ENCODE data around the gene APOL4. TPM values are rescaled to one million over a fixed set of nuclear protein-coding genes. Genes with fewer than 3 reads are reported as not detected.
A peak's percentile ranks its signal among the peaks of the same experiment; 100 is the strongest.

The APOL4 gene
- total RNA-seq, 1 donor from 2014 or later: not detected

- Histone ChIP-seq H3K4me2 (ENCODE audit: low read length) (no peak overlapping the region), H4K20me1 (ENCODE audit: insufficient read depth, low read length) (no peaks in the 10 kb centered on the region), H3K9me3 (ENCODE audit: insufficient read depth, low read depth, low read length) (no peaks in the 10 kb centered on the region), H3K79me2 (ENCODE audit: insufficient read depth, low read length) (no peaks in the 10 kb centered on the region), H3K4me3 (ENCODE audit: insufficient read depth, low read depth, low read length) (no peak overlapping the region), H3K4me1 (ENCODE audit: insufficient read depth, low read length) (no peaks in the 10 kb centered on the region), H3K36me3 (ENCODE audit: insufficient read depth, low read length) (no peaks in the 10 kb centered on the region), H3K27ac (ENCODE audit: low read depth, low read length) (no peak overlapping the region), H2AFZ (ENCODE audit: low read depth, low read length) (no peak overlapping the region), H3K9ac (ENCODE audit: low read length) (no peak overlapping the region), H3K27me3 (ENCODE audit: insufficient read depth, low read length) (peaks cover under 1% of the 10 kb centered on the region)
- no peaks in the 10 kb centered on the region for H3K9me3 Mint-ChIP-seq (ENCODE audit: unreplicated experiment)
- H3K4me1 Mint-ChIP-seq (ENCODE audit: low read depth, unreplicated experiment): peaks cover 2% of the 10 kb centered on the region
- H3K27ac Mint-ChIP-seq (ENCODE audit: unreplicated experiment): no peak overlapping the region
- no peak overlapping the region for H3K4me3 Mint-ChIP-seq (ENCODE audit: unreplicated experiment)
- TF ChIP-seq EZH2 (IDR thresholded peaks at IDR 0.05; ENCODE audit: insufficient read depth, low read length): no peak
- TF ChIP-seq CTCF (IDR thresholded peaks at IDR 0.05; ENCODE audit: insufficient read depth, low read depth, low read length): no peak
- H3K27me3 Mint-ChIP-seq (ENCODE audit: low read depth, unreplicated experiment): no peaks in the 10 kb centered on the region
- H3K36me3 Mint-ChIP-seq (ENCODE audit: low read depth, unreplicated experiment): no peaks in the 10 kb centered on the region
- FAIRE-seq: peak; percentile 39
- no peak for DNase-seq (ENCODE audit: low read depth)
Measured at GRCh38 chr22:36175892-36176291, 25.7 kb downstream of the APOL4 start.

DNA sequence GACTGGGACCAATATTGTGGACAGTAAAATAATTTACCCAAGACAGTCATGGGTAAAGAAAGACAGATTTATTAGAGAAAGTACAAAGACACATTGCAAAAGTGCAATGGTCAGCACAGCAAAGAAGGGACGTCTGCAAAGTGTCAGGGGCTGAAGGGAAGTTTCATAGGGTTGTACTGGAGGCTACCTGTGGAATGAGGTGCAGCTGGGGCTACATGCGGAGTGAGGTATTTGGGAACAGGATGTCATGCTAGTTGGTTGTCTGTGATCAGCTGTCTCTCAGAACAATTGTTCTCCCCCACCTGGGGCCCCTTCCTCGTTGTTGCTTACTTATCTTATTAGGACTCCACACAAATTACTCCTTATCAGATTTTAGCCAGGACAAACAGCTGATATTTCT, 29.7 kb downstream of the APOL4 start:
- Mint-ChIP-seq H3K9me3 (ENCODE audit: unreplicated experiment) (no peaks in the 10 kb centered on the region), H3K27ac (ENCODE audit: unreplicated experiment) (no peak overlapping the region), H3K27me3 (ENCODE audit: low read depth, unreplicated experiment) (no peaks in the 10 kb centered on the region), H3K4me1 (ENCODE audit: low read depth, unreplicated experiment) (no peaks in the 10 kb centered on the region), H3K36me3 (ENCODE audit: low read depth, unreplicated experiment) (no peaks in the 10 kb centered on the region), H3K4me3 (ENCODE audit: unreplicated experiment) (no peak overlapping the region)
- Histone ChIP-seq H3K4me1 (ENCODE audit: insufficient read depth, low read length) (no peaks in the 10 kb centered on the region), H3K27ac (ENCODE audit: low read depth, low read length) (no peak overlapping the region), H3K36me3 (ENCODE audit: insufficient read depth, low read length) (no peaks in the 10 kb centered on the region), H3K27me3 (ENCODE audit: insufficient read depth, low read length) (peaks cover 6% of the 10 kb centered on the region), H3K4me2 (ENCODE audit: low read length) (no peak overlapping the region), H3K9ac (ENCODE audit: low read length) (no peak overlapping the region), H3K9me3 (ENCODE audit: insufficient read depth, low read depth, low read length) (no peaks in the 10 kb centered on the region), H3K79me2 (ENCODE audit: insufficient read depth, low read length) (no peaks in the 10 kb centered on the region), H4K20me1 (ENCODE audit: insufficient read depth, low read length) (no peaks in the 10 kb centered on the region), H3K4me3 (ENCODE audit: insufficient read depth, low read depth, low read length) (no peak overlapping the region), H2AFZ (ENCODE audit: low read depth, low read length) (no peak overlapping the region)
- TF ChIP-seq EZH2 (IDR thresholded peaks at IDR 0.05; ENCODE audit: insufficient read depth, low read length) (no peak), CTCF (IDR thresholded peaks at IDR 0.05; ENCODE audit: insufficient read depth, low read depth, low read length) (no peak)
- no peak for FAIRE-seq
- DNase-seq (ENCODE audit: low read depth): no peak

DNA sequence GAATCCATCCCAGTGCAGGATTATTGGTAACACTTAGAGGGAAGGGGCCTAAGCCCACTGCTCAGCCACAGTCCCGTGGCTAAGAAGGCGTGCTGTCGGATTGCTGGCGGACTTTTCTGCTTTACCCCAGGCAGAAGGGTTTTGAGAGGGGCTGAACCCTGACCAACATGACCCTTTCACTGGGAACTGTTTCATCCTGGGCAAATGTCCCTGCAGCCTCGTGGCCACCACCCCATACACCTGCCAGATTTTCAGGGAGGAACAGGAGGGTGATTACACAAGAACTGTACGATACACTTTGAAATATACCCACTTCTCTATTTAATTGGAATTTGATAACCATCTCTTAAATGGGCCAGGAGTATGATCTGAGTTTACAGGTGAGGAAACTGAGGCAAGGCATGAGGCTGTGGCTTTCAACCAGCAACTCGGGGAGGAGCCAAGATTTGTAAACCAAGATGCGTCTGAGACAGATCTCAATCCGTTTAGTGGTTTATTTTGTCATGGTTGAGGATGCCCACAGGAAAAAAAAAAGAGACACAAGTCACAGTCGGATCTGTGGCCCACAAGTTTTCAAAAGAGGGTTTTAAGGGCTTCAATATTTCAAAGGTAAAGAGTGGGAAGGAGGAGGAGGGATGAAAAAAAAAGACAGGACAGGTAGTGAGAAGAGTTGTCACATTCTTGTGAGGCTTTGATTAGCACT, 34.9 kb downstream of the APOL4 start:
- Histone ChIP-seq H3K4me1 (ENCODE audit: insufficient read depth, low read length) (no peaks in the 10 kb centered on the region), H3K4me3 (ENCODE audit: insufficient read depth, low read depth, low read length) (no peak overlapping the region), H4K20me1 (ENCODE audit: insufficient read depth, low read length) (no peaks in the 10 kb centered on the region), H3K4me2 (ENCODE audit: low read length) (no peak overlapping the region), H3K79me2 (ENCODE audit: insufficient read depth, low read length) (no peaks in the 10 kb centered on the region), H3K27ac (ENCODE audit: low read depth, low read length) (no peak overlapping the region), H3K9ac (ENCODE audit: low read length) (no peak overlapping the region), H3K36me3 (ENCODE audit: insufficient read depth, low read length) (no peaks in the 10 kb centered on the region), H2AFZ (ENCODE audit: low read depth, low read length) (no peak overlapping the region), H3K27me3 (ENCODE audit: insufficient read depth, low read length) (peaks cover 23% of the 10 kb centered on the region), H3K9me3 (ENCODE audit: insufficient read depth, low read depth, low read length) (no peaks in the 10 kb centered on the region)
- FAIRE-seq (no peak), DNase-seq (ENCODE audit: low read depth) (no peak)
- no peaks in the 10 kb centered on the region for H3K36me3 Mint-ChIP-seq (ENCODE audit: low read depth, unreplicated experiment)
- H3K9me3 Mint-ChIP-seq (ENCODE audit: unreplicated experiment): no peaks in the 10 kb centered on the region
- H3K27ac Mint-ChIP-seq (ENCODE audit: unreplicated experiment): no peak overlapping the region
- H3K4me3 Mint-ChIP-seq (ENCODE audit: unreplicated experiment): no peak overlapping the region
- H3K4me1 Mint-ChIP-seq (ENCODE audit: low read depth, unreplicated experiment): peaks cover 2% of the 10 kb centered on the region
- peaks cover 7% of the 10 kb centered on the region for H3K27me3 Mint-ChIP-seq (ENCODE audit: low read depth, unreplicated experiment)
- TF ChIP-seq EZH2 (IDR thresholded peaks at IDR 0.05; ENCODE audit: insufficient read depth, low read length): no peak

Data from astrocyte (in vitro differentiated cells and primary cell).